Mesenchymal stem cell (in vitro differentiated cells and primary cell): ENCODE results near the gene UGT1A6.

ENCODE experiments used
- DNase-seq: peaks from one replicate; pipeline ENCODE4 v3.0.0-alpha.2; 2013
- H2AFZ ChIP-seq: one replicate; pipeline ENCODE4 v1.6.1; 2013; ENCODE audit warnings: low read depth, mild to moderate bottlenecking, control low read depth, inconsistent platforms, low read length, moderate library complexity
- H2AK5ac ChIP-seq: 2 replicates; pipeline ENCODE4 v1.6.1; 2013; ENCODE audit warnings: low read length, moderate library complexity, mild to moderate bottlenecking, inconsistent platforms; ENCODE audit not compliant: severe bottlenecking
- H2BK120ac ChIP-seq: one replicate; pipeline ENCODE4 v1.6.1; 2013; ENCODE audit warnings: low read depth, mild to moderate bottlenecking, inconsistent platforms, low read length, moderate library complexity
- H2BK12ac ChIP-seq, 2 experiments: one replicate each; pipeline ENCODE4 v1.6.1; 2013; ENCODE audit warnings: inconsistent platforms in 2 of 2, low read length in 2 of 2, mild to moderate bottlenecking in 2 of 2, moderate library complexity in 2 of 2, control low read depth in 1 of 2
- H2BK15ac ChIP-seq: one replicate; pipeline ENCODE4 v1.6.1; 2013; ENCODE audit warnings: mild to moderate bottlenecking, low read depth, inconsistent platforms; ENCODE audit not compliant: poor library complexity, severe bottlenecking
- H2BK5ac ChIP-seq: 2 replicates; pipeline ENCODE4 v1.6.1; 2013; ENCODE audit warnings: low read depth, mild to moderate bottlenecking, low read length, control low read depth, inconsistent platforms; ENCODE audit not compliant: poor library complexity, severe bottlenecking
- H3K14ac ChIP-seq, 2 experiments: one replicate each; pipeline ENCODE4 v1.6.1; 2013; ENCODE audit warnings: inconsistent platforms in 2 of 2, low read length in 2 of 2, control low read depth in 1 of 2, mild to moderate bottlenecking in 1 of 2, moderate library complexity in 1 of 2
- H3K18ac ChIP-seq, 2 experiments: one replicate each; pipeline ENCODE4 v1.6.1; 2013; ENCODE audit warnings: inconsistent platforms in 2 of 2, low read length in 2 of 2, control low read depth in 1 of 2, low read depth in 1 of 2, mild to moderate bottlenecking in 1 of 2
- H3K23ac ChIP-seq, 2 experiments: one replicate each; pipeline ENCODE4 v1.6.1; 2013; ENCODE audit warnings: inconsistent platforms in 2 of 2, low read length in 2 of 2, mild to moderate bottlenecking in 2 of 2, moderate library complexity in 2 of 2, control low read depth in 1 of 2
- H3K27ac ChIP-seq: 2 replicates; pipeline ENCODE4 v1.5.1; 2013; ENCODE audit warnings: mild to moderate bottlenecking, moderate library complexity, low read length, control low read depth, inconsistent platforms; ENCODE audit not compliant: poor library complexity, severe bottlenecking
- H3K27me3 ChIP-seq, 2 experiments: 2 replicates each; pipeline versions ENCODE4 v1.6.1 to v1.7.0; 2013; ENCODE audit warnings: low read length in 2 of 2, mild to moderate bottlenecking in 2 of 2, moderate library complexity in 2 of 2, control low read depth in 1 of 2, inconsistent platforms in 1 of 2; ENCODE audit not compliant: control insufficient read depth in 1 of 2, insufficient read depth in 1 of 2
- H3K36me3 ChIP-seq, 2 experiments: 2 replicates each; pipeline versions ENCODE4 v1.6.1 to v1.7.0; 2013; ENCODE audit warnings: low read length in 2 of 2, control low read depth in 1 of 2, inconsistent platforms in 1 of 2, low read depth in 1 of 2, mild to moderate bottlenecking in 1 of 2; ENCODE audit not compliant: insufficient read depth in 2 of 2, control insufficient read depth in 1 of 2
- H3K4ac ChIP-seq, 2 experiments: one replicate each; pipeline ENCODE4 v1.6.1; 2013; ENCODE audit warnings: inconsistent platforms in 2 of 2, low read length in 2 of 2, mild to moderate bottlenecking in 2 of 2, moderate library complexity in 2 of 2, control low read depth in 1 of 2, low read depth in 1 of 2
- H3K4me1 ChIP-seq: 2 replicates; pipeline ENCODE4 v1.6.1; 2013; ENCODE audit warnings: low read depth, low read length, control low read depth; ENCODE audit not compliant: control insufficient read depth, insufficient read depth
- H3K4me2 ChIP-seq: 2 replicates; pipeline ENCODE4 v1.6.1; 2013; ENCODE audit warnings: low read length, mild to moderate bottlenecking, inconsistent platforms; ENCODE audit not compliant: poor library complexity, severe bottlenecking
- H3K4me3 ChIP-seq, 2 experiments: 2 replicates each; pipeline versions ENCODE4 v1.5.1 to v1.7.0; 2013; ENCODE audit warnings: low read length in 2 of 2, mild to moderate bottlenecking in 2 of 2, control low read depth in 1 of 2, low read depth in 1 of 2; ENCODE audit not compliant: insufficient read depth in 1 of 2
- H3K79me1 ChIP-seq: replicated peaks from 2 replicates; pipeline ENCODE4 v1.6.1; 2013; ENCODE audit warnings: mild to moderate bottlenecking, control low read depth, low read length, inconsistent platforms; ENCODE audit not compliant: poor library complexity, severe bottlenecking
- H3K9ac ChIP-seq: 2 replicates; pipeline ENCODE4 v1.7.0; 2013; ENCODE audit warnings: mild to moderate bottlenecking, low read length, moderate library complexity
- H3K9me3 ChIP-seq: 2 replicates; pipeline ENCODE4 v1.7.0; 2013; ENCODE audit warnings: mild to moderate bottlenecking, low read length; ENCODE audit not compliant: control insufficient read depth
- H4K8ac ChIP-seq: one replicate; pipeline ENCODE4 v1.6.1; 2013; ENCODE audit warnings: inconsistent platforms, mild to moderate bottlenecking, low read length, moderate library complexity
- H4K91ac ChIP-seq: one replicate; pipeline ENCODE4 v1.6.1; 2013; ENCODE audit warnings: mild to moderate bottlenecking, low read length, inconsistent platforms
- WGBS: methylation state at CpG from one replicate; pipeline ENCODE4 v1.1.7; 2013; ENCODE audit warnings: mixed read lengths; 5-methylcytosine and 5-hydroxymethylcytosine counted together

The UGT1A6 gene

GRCh38 chr2:233791151-233791882 lies 98.6 kb downstream of the UGT1A6 start:
- no peak overlapping the region for H2BK15ac ChIP-seq
- H4K91ac ChIP-seq: no peak overlapping the region
- H3K79me1 ChIP-seq: no peaks in the 10 kb centered on the region
- peaks cover 12 to 20% of the 10 kb centered on the region in 2 experiments for H3K27me3 ChIP-seq
- H3K36me3 ChIP-seq: no peaks in the 10 kb centered on the region
- no peak overlapping the region for H3K23ac ChIP-seq
- H3K4me1 ChIP-seq: peaks cover 1% of the 10 kb centered on the region
- no peak overlapping the region for H3K4ac ChIP-seq
- H2AK5ac ChIP-seq: no peak overlapping the region
- no peak overlapping the region for H2BK120ac ChIP-seq
- no peak overlapping the region for H3K27ac ChIP-seq
- H2BK12ac ChIP-seq: no peak overlapping the region
- DNase-seq: no peak
- H3K4me3 ChIP-seq: no peak overlapping the region
- no peaks in the 10 kb centered on the region for H3K9me3 ChIP-seq
- no peak overlapping the region for H3K9ac ChIP-seq
- whole genome bisulfite sequencing: 83% methylated on average over 18 of the region's 18 CpGs
- H3K4me2 ChIP-seq: no peak overlapping the region
- no peak overlapping the region for H3K18ac ChIP-seq
- no peak overlapping the region for H3K14ac ChIP-seq
- no peak overlapping the region for H2AFZ ChIP-seq
- no peak overlapping the region for H4K8ac ChIP-seq
- no peak overlapping the region for H2BK5ac ChIP-seq

DNA sequence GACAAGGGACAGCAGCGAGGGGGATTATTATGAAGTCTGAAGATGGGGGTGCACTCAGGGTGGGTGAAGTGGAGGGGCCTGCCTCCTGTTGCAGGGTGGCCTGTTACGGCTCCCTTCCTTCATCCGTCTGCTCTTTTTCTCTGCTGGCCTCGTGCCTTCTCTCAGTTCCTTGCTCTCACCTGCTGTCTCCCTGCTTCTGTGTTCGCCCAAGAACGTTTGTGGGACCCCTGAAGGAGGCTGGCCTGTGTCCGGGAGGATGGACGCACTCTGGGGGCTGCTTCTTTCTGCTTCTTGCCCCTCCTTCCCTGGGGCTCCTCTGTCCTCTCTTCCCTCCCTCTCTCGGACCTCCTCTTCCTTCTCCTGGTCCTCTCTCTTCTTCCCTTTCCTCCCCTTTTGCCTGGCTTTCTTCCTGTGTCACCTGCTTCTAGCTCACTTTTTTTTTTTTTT lies 99.2 kb downstream of the UGT1A6 start:
- no peak overlapping the region for H3K4ac ChIP-seq
- no peaks in the 10 kb centered on the region for H3K36me3 ChIP-seq
- 77% methylated on average over 9 of the region's 9 CpGs for WGBS
- no peak overlapping the region for H2AFZ ChIP-seq
- no peak overlapping the region for H4K8ac ChIP-seq
- no peak overlapping the region for H2BK12ac ChIP-seq
- no peak overlapping the region for H3K14ac ChIP-seq
- peaks cover 12 to 17% of the 10 kb centered on the region in 2 experiments for H3K27me3 ChIP-seq
- H3K9ac ChIP-seq: no peak overlapping the region
- peaks cover 1% of the 10 kb centered on the region for H3K4me1 ChIP-seq
- no peak overlapping the region for H2BK15ac ChIP-seq
- no peaks in the 10 kb centered on the region for H3K9me3 ChIP-seq
- H3K27ac ChIP-seq: no peak overlapping the region
- no peak overlapping the region for H2BK120ac ChIP-seq
- no peak overlapping the region for H3K4me2 ChIP-seq
- H2BK5ac ChIP-seq: no peak overlapping the region
- H4K91ac ChIP-seq: no peak overlapping the region
- no peak overlapping the region for H3K4me3 ChIP-seq
- no peak for DNase-seq
- no peak overlapping the region for H3K18ac ChIP-seq
- no peaks in the 10 kb centered on the region for H3K79me1 ChIP-seq
- H2AK5ac ChIP-seq: no peak overlapping the region
- H3K23ac ChIP-seq: no peak overlapping the region

GRCh38 chr2:233792720-233793119 lies 100.0 kb downstream of the UGT1A6 start:
- Histone ChIP-seq H4K8ac (no peak overlapping the region), H3K79me1 (no peaks in the 10 kb centered on the region), H3K36me3 (no peaks in the 10 kb centered on the region), H2BK12ac (no peak overlapping the region), H2AFZ (no peak overlapping the region), H3K4me1 (peaks cover 1% of the 10 kb centered on the region), H4K91ac (no peak overlapping the region), H3K27ac (no peak overlapping the region), H3K9me3 (no peaks in the 10 kb centered on the region), H3K9ac (no peak overlapping the region), H3K18ac (no peak overlapping the region), H3K14ac (no peak overlapping the region), H3K4me3 (no peak overlapping the region), H2BK120ac (no peak overlapping the region), H3K27me3 (peaks cover 12 to 17% of the 10 kb centered on the region in 2 experiments), H3K4ac (no peak overlapping the region), H3K23ac (no peak overlapping the region), H2BK15ac (no peak overlapping the region), H2BK5ac (no peak overlapping the region), H2AK5ac (no peak overlapping the region), H3K4me2 (no peak overlapping the region)
- no peak for DNase-seq
- 83% methylated on average over 7 of the region's 7 CpGs for WGBS

- no peak overlapping the region for H2BK12ac ChIP-seq
- H2AK5ac ChIP-seq: no peak overlapping the region
- no peak overlapping the region for H3K4me2 ChIP-seq
- H3K27ac ChIP-seq: no peak overlapping the region
- no peak overlapping the region for H2BK15ac ChIP-seq
- no peak overlapping the region for H3K9ac ChIP-seq
- no peaks in the 10 kb centered on the region for H3K9me3 ChIP-seq
- H3K79me1 ChIP-seq: no peaks in the 10 kb centered on the region
- H2BK120ac ChIP-seq: no peak overlapping the region
- H4K8ac ChIP-seq: no peak overlapping the region
- no peak overlapping the region for H3K23ac ChIP-seq
- no peak overlapping the region for H3K4ac ChIP-seq
- no peak overlapping the region for H3K4me3 ChIP-seq
- no peak overlapping the region for H3K14ac ChIP-seq
- no peak overlapping the region for H2AFZ ChIP-seq
- peaks cover 12 to 22% of the 10 kb centered on the region in 2 experiments for H3K27me3 ChIP-seq
- no peak overlapping the region for H3K18ac ChIP-seq
- no peak overlapping the region for H2BK5ac ChIP-seq
- no peak overlapping the region for H4K91ac ChIP-seq
- peaks cover 1% of the 10 kb centered on the region for H3K4me1 ChIP-seq
- DNase-seq: no peak
- WGBS: 72% methylated on average over 17 of the region's 18 CpGs
- H3K36me3 ChIP-seq: no peaks in the 10 kb centered on the region
Measured at GRCh38 chr2:233793465-233794127, 100.9 kb downstream of the UGT1A6 start.
